Gastrocnemius medialis (tissue), 4 donors: Measurements from ENCODE around the gene TUBB2B. TPM values are rescaled to one million over a fixed set of nuclear protein-coding genes. Genes with fewer than 3 reads are reported as not detected.

Source experiments
- ATAC-seq, 2 donors: fragments of 150-250 bp; one replicate each; pipeline ENCODE4 v1.9.1; 2016
- DNase-seq, 2 donors: peaks; one replicate each; pipeline ENCODE4 v3.0.0-alpha.2; 2019
- H3K27ac ChIP-seq, 4 donors: fragments of 200-600 bp; sonication (generic); 1 replicate in 1 of 4; 2 replicates in 3 of 4; pipeline ENCODE4 v1.5.1; 2016 to 2018; ENCODE audit warnings: mild to moderate bottlenecking in 2 of 4, moderate library complexity in 1 of 4
- H3K27me3 ChIP-seq, 3 donors: fragments of 200-600 bp; sonication (generic) in 2 of 3; 1 replicate in 1 of 3; 2 replicates in 2 of 3; pipeline versions ENCODE4 v1.5.1 to v1.6.0; 2016 to 2019; ENCODE audit warnings: mild to moderate bottlenecking in 1 of 3, moderate library complexity in 1 of 3
- H3K36me3 ChIP-seq, 2 donors: fragments of 200-600 bp; sonication (generic) in 1 of 2; one replicate each; pipeline ENCODE4 v1.5.1; 2017 to 2018
- H3K4me1 ChIP-seq, 2 donors: fragments of 200-600 bp; sonication (generic) in 1 of 2; one replicate each; pipeline ENCODE4 v1.5.1; 2016 to 2017; ENCODE audit warnings: mild to moderate bottlenecking in 2 of 2
- H3K4me3 ChIP-seq, 4 donors: fragments of 200-600 bp; sonication (generic) in 3 of 4; 1 replicate in 1 of 4; 2 replicates in 3 of 4; pipeline ENCODE4 v1.5.1; 2016 to 2019; ENCODE audit warnings: mild to moderate bottlenecking in 2 of 4
- H3K9me3 ChIP-seq, 3 donors: fragments of 200-600 bp; sonication (generic) in 2 of 3; 1 replicate in 1 of 3; 2 replicates in 2 of 3; pipeline ENCODE4 v1.5.1; 2016 to 2019
- CTCF ChIP-seq, 5 experiments: fragments of 450-650 bp in 3 of 5; fragments of 200-600 bp in 2 of 5; sonication (generic) in 2 of 5; IDR thresholded peaks in 4 of 5; conservative IDR thresholded peaks in 1 of 5; 1 replicate in 4 of 5; 2 replicates in 1 of 5; pipeline ENCODE4 v1.5.1; 2016 to 2019; ENCODE audit warnings: antibody characterized with exemption in 5 of 5, mild to moderate bottlenecking in 3 of 5, moderate library complexity in 3 of 5
- POLR2A ChIP-seq, 2 donors: fragments of 450-650 bp; IDR thresholded peaks; one replicate each; pipeline ENCODE4 v1.6.1; 2017; ENCODE audit warnings: antibody characterized with exemption in 2 of 2, mild to moderate bottlenecking in 2 of 2, moderate library complexity in 2 of 2
- in situ Hi-C, 4 donors: fragments of 200-750 bp; cut with MboI; loops; one replicate each; pipeline versions ENCODE4 v1.15.0 to v1.8.0; 2017; ENCODE audit warnings: low sequenced_read_pairs in 4 of 4
- intact Hi-C: fragments of 100-400 bp; cut with DNase I; formaldehyde crosslinking; loops from one replicate; pipeline ENCODE4 v1.15.1; 2023; ENCODE audit warnings: low total_unique reads
- total RNA-seq, 4 donors: library from RNA; depleted of rRNA; stranded (reverse); fragments of >200 nt; gene quantifications; one replicate each; pipeline versions ENCODE4 v1.1.0 to v1.2.3, GENCODE V29; 2016

Gene TUBB2B
- total RNA-seq, 4 donors from 2014 or later: 1.5 to 3.5 (median 1.9) TPM

GRCh38 chr6:3240595-3240994 is 13.1 kb upstream of the TUBB2B start:
- ATAC-seq (no peak), DNase-seq (no peak)
- Histone ChIP-seq H3K4me1 (no peaks in the 10 kb centered on the region), H3K27me3 (peaks cover 19 to 24% (median 21%) of the 10 kb centered on the region in 3 donors), H3K36me3 (no peaks in the 10 kb centered on the region), H3K4me3 (no peak overlapping the region), H3K27ac (no peak overlapping the region), H3K9me3 (no peaks in the 10 kb centered on the region)
- TF ChIP-seq CTCF (IDR thresholded peaks at IDR 0.05 in 4 of 5, conservative IDR thresholded peaks at IDR 0.05 in 1 of 5): no peak
- TF ChIP-seq POLR2A (IDR thresholded peaks at IDR 0.05): no peak
- in situ Hi-C loops: no loop called here
- intact Hi-C loops: no loop called here

- DNase-seq: no peak
- peaks cover 27 to 35% (median 31%) of the 10 kb centered on the region in 3 donors for H3K27me3 ChIP-seq
- in situ Hi-C loops: no loop called here
Measured at GRCh38 chr6:3239110-3239830, 11.8 kb upstream of the TUBB2B start.

DNA sequence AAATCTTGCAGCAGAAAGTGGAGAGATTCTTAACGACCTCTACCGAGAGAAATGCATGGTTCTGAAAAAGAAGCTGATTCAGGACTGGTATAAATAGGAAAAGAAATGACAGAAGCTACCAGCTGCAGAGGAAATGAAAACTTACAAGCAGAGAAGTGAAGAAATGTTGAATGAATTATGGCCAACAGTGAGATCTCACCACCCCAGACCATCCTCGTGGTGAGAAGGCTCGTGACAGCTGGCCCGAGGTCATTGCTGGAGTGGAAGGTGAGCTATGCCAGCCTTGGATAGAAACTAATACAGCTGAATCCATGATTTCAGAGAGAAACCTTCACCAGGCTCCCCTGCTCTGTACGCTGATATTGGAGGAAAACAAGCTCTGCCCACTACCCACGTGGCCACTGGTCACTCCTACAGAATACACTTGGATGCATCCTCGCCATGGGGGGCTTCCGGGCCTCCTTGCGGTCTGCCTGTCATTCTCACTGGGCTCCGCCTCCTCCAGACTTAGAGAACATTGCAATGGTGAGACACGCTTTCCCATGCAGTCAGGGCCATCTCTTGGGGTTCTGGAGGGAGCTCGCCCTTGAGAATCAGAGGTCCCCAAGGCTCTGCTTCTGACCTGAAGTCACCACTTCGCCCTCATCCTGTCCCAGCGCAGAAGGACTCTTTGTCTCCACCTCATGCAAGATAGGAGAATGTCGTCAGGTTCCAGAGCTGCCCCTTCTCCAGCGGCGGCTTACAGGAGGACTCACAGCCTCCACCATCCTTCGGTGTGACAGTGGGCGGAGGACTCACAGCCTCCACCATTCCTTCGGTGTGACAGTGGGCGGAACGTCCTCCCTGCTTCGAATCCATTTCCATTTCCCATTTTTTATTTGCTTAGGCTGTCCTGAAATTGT is 10.6 kb upstream of the TUBB2B start:
- in situ Hi-C loops (no loop called here), intact Hi-C loops (no loop called here)
- ATAC-seq: peak; percentile 60 to 64
- H3K27ac ChIP-seq: no peak overlapping the region
- no peaks in the 10 kb centered on the region for H3K36me3 ChIP-seq
- no peak for TF ChIP-seq CTCF (IDR thresholded peaks at IDR 0.05 in 4 of 5, conservative IDR thresholded peaks at IDR 0.05 in 1 of 5)
- no peak overlapping the region for H3K4me3 ChIP-seq
- no peaks in the 10 kb centered on the region for H3K4me1 ChIP-seq
- peak in 1 of 2 donors; percentile 47 for DNase-seq
- H3K9me3 ChIP-seq: no peaks in the 10 kb centered on the region
- H3K27me3 ChIP-seq: peaks cover 38 to 45% (median 43%) of the 10 kb centered on the region in 3 donors

More at GRCh38 chr6:3239110-3239830, 11.8 kb upstream of the TUBB2B start:
- Histone ChIP-seq H3K27ac (no peak overlapping the region), H3K4me1 (no peaks in the 10 kb centered on the region), H3K9me3 (no peaks in the 10 kb centered on the region), H3K4me3 (no peak overlapping the region), H3K36me3 (no peaks in the 10 kb centered on the region)
- TF ChIP-seq POLR2A (IDR thresholded peaks at IDR 0.05) (no peak), CTCF (IDR thresholded peaks at IDR 0.05 in 4 of 5, conservative IDR thresholded peaks at IDR 0.05 in 1 of 5) (no peak)
- intact Hi-C loops: no loop called here
- ATAC-seq: no peak

DNA sequence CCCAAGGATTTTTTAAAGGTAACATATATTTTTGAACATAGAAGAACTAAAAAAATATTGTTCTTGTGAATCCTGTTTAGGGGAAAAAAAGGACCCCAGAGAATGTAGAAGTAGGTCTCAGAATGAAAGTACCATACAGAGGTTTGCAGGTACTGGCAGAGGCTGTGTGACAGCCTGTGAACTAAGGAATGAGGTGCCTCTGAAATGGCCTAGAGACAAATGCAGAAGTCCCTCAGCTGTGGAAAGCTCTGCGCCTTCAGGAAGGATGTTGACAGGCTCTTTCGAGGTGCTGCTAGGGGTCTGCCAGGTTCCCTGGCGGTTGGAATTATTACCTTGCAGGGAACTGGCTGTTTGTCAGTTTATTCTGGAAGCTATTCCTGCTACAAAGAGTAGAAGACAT is 8.6 kb upstream of the TUBB2B start:
- TF ChIP-seq POLR2A (IDR thresholded peaks at IDR 0.05) (no peak), CTCF (IDR thresholded peaks at IDR 0.05 in 4 of 5, conservative IDR thresholded peaks at IDR 0.05 in 1 of 5) (no peak)
- in situ Hi-C loops: no loop called here
- no peak for DNase-seq
- Histone ChIP-seq H3K4me3 (no peak overlapping the region), H3K27ac (no peak overlapping the region), H3K9me3 (no peaks in the 10 kb centered on the region), H3K27me3 (peaks cover 58 to 64% (median 62%) of the 10 kb centered on the region in 3 donors), H3K4me1 (peaks cover 3 to 13% of the 10 kb centered on the region in 2 donors), H3K36me3 (no peaks in the 10 kb centered on the region)
- intact Hi-C loops: no loop called here
- no peak for ATAC-seq
